ENCODE results near the gene TOR2A. TPM values are rescaled to one million over a fixed set of nuclear protein-coding genes. Genes with fewer than 3 reads are reported as not detected.
A peak's percentile ranks its signal among the peaks of the same experiment; 100 is the strongest.

Gene TOR2A
- total and polyA plus RNA-seq, 9 of the 15 experiments (the other 6 are each of a cell fraction or from before 2014, with no cell fraction given) = 0.80 to 25.9 (median 11.1) TPM

DNA sequence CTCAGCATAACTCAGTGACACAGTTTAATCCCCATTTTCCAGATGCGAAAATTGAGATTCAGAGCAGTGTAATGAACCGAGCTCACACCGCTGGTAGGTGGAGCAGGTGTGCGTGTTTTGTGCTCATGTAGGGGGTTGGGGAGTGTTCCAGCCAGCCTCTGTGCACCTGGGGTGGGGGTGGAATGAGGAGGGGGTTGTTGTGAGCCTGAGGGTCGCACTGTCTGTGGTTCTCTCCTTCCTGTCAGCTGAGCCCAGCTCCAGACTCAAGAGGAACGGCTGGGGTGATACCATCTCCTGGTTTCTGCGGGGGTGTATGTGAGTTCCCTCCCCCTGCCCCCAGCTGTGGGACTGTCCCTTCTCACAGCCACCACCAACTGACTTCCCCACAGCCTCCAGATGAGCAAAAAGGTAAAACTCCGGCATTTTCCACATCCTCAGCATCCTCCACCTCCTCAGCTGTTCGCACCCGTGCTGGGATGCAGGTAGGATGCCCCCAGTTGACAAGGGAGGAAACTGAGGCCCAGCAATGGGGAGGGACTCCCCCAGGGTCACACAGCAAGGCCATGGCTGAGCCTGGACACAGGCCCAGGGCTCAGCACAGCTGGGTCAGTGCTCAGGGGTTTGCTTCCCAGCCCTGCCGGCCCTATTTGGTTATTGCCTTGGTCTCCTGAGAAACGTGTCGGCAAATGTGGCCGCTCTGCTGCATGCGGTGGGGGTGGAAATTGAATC, 41.3 kb upstream of the TOR2A start (continued):
- TF ChIP-seq, protein P1, sequence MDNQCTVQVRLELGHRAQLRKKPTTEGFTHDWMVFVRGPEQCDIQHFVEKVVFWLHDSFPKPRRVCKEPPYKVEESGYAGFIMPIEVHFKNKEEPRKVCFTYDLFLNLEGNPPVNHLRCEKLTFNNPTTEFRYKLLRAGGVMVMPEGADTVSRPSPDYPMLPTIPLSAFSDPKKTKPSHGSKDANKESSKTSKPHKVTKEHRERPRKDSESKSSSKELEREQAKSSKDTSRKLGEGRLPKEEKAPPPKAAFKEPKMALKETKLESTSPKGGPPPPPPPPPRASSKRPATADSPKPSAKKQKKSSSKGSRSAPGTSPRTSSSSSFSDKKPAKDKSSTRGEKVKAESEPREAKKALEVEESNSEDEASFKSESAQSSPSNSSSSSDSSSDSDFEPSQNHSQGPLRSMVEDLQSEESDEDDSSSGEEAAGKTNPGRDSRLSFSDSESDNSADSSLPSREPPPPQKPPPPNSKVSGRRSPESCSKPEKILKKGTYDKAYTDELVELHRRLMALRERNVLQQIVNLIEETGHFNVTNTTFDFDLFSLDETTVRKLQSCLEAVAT (IDR thresholded peaks at IDR 0.05) = peak in 1 of 2 experiments; percentile 86; a peak in 2 of 4 replicates
- TF ChIP-seq, protein P2, sequence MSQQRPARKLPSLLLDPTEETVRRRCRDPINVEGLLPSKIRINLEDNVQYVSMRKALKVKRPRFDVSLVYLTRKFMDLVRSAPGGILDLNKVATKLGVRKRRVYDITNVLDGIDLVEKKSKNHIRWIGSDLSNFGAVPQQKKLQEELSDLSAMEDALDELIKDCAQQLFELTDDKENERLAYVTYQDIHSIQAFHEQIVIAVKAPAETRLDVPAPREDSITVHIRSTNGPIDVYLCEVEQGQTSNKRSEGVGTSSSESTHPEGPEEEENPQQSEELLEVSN (IDR thresholded peaks at IDR 0.05; ENCODE audit: borderline replicate concordance in 1 of 2, extremely low read depth in 1 of 2, insufficient read depth in 1 of 2, insufficient read length in 1 of 2, low read depth in 1 of 2, low read length in 1 of 2, poor library complexity in 1 of 2, severe bottlenecking in 1 of 2) = no peak
- TF ChIP-seq, protein P3, sequence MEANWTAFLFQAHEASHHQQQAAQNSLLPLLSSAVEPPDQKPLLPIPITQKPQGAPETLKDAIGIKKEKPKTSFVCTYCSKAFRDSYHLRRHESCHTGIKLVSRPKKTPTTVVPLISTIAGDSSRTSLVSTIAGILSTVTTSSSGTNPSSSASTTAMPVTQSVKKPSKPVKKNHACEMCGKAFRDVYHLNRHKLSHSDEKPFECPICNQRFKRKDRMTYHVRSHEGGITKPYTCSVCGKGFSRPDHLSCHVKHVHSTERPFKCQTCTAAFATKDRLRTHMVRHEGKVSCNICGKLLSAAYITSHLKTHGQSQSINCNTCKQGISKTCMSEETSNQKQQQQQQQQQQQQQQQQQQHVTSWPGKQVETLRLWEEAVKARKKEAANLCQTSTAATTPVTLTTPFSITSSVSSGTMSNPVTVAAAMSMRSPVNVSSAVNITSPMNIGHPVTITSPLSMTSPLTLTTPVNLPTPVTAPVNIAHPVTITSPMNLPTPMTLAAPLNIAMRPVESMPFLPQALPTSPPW (CRISPR knock-in tag; IDR thresholded peaks at IDR 0.05) = peak; percentile 68
- TF ChIP-seq ZC3H11A (IDR thresholded peaks at IDR 0.05; ENCODE audit: low read depth, low read length) (no peak), ZNF766 (CRISPR knock-in tag; conservative IDR thresholded peaks at IDR 0.05) (no peak), HDAC1 (IDR thresholded peaks at IDR 0.05) (no peak), GABPA (tag; conservative IDR thresholded peaks at IDR 0.05; ENCODE audit: low read depth) (no peak), SMARCC2 (IDR thresholded peaks at IDR 0.05; ENCODE audit: low read depth) (no peak), ARID1B (IDR thresholded peaks at IDR 0.05) (peak; percentile 41), RFX5 (IDR thresholded peaks at IDR 0.05; ENCODE audit: low read depth, low read length) (no peak), ZNF830 (CRISPR knock-in tag; IDR thresholded peaks at IDR 0.05) (no peak)
- TF ChIP-seq, protein P4, sequence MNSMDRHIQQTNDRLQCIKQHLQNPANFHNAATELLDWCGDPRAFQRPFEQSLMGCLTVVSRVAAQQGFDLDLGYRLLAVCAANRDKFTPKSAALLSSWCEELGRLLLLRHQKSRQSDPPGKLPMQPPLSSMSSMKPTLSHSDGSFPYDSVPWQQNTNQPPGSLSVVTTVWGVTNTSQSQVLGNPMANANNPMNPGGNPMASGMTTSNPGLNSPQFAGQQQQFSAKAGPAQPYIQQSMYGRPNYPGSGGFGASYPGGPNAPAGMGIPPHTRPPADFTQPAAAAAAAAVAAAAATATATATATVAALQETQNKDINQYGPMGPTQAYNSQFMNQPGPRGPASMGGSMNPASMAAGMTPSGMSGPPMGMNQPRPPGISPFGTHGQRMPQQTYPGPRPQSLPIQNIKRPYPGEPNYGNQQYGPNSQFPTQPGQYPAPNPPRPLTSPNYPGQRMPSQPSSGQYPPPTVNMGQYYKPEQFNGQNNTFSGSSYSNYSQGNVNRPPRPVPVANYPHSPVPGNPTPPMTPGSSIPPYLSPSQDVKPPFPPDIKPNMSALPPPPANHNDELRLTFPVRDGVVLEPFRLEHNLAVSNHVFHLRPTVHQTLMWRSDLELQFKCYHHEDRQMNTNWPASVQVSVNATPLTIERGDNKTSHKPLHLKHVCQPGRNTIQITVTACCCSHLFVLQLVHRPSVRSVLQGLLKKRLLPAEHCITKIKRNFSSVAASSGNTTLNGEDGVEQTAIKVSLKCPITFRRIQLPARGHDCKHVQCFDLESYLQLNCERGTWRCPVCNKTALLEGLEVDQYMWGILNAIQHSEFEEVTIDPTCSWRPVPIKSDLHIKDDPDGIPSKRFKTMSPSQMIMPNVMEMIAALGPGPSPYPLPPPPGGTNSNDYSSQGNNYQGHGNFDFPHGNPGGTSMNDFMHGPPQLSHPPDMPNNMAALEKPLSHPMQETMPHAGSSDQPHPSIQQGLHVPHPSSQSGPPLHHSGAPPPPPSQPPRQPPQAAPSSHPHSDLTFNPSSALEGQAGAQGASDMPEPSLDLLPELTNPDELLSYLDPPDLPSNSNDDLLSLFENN (IDR thresholded peaks at IDR 0.05; ENCODE audit: low read depth in 2 of 2, low read length in 2 of 2) = 0 out of 4 replicates have a peak, but pooled peaks of 1 of the 2 experiments have one; percentile 18
- TF ChIP-seq, protein P5, sequence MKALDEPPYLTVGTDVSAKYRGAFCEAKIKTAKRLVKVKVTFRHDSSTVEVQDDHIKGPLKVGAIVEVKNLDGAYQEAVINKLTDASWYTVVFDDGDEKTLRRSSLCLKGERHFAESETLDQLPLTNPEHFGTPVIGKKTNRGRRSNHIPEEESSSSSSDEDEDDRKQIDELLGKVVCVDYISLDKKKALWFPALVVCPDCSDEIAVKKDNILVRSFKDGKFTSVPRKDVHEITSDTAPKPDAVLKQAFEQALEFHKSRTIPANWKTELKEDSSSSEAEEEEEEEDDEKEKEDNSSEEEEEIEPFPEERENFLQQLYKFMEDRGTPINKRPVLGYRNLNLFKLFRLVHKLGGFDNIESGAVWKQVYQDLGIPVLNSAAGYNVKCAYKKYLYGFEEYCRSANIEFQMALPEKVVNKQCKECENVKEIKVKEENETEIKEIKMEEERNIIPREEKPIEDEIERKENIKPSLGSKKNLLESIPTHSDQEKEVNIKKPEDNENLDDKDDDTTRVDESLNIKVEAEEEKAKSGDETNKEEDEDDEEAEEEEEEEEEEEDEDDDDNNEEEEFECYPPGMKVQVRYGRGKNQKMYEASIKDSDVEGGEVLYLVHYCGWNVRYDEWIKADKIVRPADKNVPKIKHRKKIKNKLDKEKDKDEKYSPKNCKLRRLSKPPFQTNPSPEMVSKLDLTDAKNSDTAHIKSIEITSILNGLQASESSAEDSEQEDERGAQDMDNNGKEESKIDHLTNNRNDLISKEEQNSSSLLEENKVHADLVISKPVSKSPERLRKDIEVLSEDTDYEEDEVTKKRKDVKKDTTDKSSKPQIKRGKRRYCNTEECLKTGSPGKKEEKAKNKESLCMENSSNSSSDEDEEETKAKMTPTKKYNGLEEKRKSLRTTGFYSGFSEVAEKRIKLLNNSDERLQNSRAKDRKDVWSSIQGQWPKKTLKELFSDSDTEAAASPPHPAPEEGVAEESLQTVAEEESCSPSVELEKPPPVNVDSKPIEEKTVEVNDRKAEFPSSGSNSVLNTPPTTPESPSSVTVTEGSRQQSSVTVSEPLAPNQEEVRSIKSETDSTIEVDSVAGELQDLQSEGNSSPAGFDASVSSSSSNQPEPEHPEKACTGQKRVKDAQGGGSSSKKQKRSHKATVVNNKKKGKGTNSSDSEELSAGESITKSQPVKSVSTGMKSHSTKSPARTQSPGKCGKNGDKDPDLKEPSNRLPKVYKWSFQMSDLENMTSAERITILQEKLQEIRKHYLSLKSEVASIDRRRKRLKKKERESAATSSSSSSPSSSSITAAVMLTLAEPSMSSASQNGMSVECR (CRISPR knock-in tag; IDR thresholded peaks at IDR 0.05) = 0 out of 2 replicates have a peak, but pooled peaks have one; percentile 33
